HG02884 (cell line): ENCODE measurements around the gene RNF225.
"Not testable (repeated sequence)": the region's sequence is repeated elsewhere in the genome, so short reads cannot be mapped to it uniquely, and the experiment has no call there.

Experiments
- ATAC-seq: cut with Tn5 transposase; IDR thresholded peaks from one replicate; pipeline ENCODE4 v1.9.1; 2021; ENCODE audit warnings: mild to moderate bottlenecking, moderate library complexity; ENCODE audit not compliant: unreplicated experiment

RNF225 gene

DNA sequence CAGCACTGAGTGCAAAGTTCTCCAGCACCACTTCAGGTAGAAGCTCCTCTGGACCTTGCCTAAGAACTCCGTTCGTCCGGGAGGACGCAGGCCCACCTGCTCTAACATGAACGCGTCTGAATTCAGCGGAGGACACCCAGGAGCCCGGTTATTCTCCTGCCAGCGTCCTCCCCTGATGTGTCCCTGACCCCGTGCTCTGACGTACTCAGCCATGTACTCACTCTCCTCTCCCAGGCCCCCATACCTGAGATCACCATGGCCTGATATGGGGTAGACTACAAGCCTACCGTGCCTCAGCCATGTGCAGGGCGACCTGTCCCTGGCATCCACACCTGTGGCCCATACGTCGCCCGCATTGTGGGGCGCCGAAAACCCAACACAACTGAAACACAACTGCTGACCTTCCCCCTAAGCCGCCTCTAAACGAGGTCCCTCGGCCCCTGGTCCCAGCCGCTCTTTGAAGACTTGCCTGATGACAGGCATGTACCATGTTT, 12.2 kb downstream of the RNF225 start:
- no peak for ATAC-seq

DNA sequence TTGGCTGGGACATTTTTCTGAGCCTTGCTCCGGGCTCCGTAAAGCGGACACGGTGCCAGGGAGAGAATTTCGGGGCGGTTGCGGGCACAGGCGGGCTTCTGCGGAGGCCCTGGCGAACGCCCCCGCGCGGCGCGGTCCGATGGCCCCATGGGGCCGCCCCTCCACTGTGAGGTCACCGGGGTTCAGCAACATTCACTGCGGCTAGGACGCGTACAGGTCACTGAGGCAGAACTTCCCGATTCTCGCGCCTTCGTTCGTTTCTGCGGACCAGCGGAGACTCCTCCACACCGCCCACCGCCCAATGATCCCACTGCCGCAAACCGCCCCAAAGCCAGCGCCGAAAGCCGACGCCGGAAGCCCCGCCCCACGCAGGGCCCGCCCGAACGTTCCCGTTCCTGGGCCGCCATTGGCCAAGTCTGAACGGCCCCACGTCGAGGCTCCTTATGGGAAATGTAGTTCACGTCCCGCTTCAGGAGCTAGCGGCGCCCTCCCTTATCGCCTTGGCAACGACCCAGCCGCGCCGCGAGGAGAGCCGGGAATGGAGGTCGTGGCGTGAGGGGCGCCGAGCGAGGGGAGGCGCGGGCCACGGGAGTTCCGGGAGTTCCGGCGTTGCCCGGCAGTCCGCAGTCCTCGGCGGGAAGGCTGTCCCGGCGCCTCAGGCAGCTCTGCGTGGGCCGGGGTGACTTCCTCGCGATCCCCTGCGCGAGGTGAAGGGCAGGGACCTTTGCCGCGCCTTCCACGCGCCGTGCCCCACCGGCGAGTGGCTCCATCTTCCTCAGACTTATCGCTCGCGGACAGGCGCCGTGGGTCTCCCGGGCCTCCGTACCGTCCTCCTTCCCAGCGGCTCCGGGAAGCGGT, 12.9 kb downstream of the RNF225 start, which contains the start of gene ZNF584:
TSS of gene ZNF584 (plus strand) at position 498 of the 858 bp plus-strand sequence. CDS start 499 bp downstream, outside the sequence.
- peak; percentile 91 for ATAC-seq

DNA sequence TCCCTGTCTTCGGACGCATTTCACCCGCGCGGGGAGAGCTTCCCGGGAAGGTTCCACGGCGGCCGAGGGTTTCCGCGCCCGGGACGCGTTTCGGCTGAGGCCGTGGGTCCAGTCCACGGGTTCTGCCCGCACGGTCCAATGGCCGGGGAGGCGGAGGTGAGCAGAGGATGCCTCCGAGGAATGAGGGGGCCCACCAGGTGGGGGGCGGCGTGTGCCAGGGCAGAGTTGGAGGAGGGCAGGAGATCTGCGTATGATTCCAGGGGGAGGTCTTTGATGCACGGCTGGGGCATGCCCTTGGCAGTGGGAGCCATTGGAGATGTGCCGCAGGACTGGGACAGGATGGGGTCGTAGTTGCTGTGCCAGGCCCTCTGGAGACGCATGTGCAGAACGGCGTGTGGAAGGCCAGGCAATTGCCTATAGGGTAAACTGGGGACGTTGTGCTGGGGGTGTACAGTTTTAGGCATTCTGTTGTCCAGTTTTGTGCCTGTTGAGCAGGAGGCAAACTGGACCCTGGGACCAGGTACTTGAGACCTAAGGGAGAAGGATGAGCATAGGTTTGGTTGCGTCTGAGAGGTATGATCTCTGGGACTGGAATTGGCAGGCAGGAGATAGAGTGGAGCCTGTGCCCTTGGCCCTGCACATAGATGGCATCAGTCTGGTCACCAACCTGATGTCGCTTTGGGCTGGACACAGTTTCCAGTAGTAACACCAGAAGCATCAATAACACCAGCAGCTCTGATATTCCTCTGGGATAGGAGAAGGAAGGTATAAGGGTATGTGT, 13.7 kb downstream of the RNF225 start:
- no peak for ATAC-seq

DNA sequence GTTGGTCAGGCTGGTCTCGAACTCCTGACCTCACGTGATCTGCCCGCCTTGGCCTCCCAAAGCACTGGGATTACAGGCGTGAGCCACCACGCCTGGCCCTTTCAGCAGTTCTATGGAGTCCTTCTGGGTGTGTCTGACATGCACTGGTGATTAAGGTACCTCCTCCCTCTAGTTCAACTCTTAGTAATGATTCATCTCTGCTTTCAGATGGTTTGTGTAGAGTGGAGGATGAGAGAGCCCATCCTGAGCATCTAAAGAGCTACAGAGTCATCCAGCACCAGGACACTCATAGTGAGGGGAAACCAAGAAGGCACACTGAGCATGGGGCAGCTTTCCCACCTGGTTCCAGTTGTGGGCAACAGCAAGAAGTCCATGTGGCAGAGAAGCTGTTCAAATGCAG, 21.1 kb downstream of the RNF225 start:
- ATAC-seq: no peak

DNA sequence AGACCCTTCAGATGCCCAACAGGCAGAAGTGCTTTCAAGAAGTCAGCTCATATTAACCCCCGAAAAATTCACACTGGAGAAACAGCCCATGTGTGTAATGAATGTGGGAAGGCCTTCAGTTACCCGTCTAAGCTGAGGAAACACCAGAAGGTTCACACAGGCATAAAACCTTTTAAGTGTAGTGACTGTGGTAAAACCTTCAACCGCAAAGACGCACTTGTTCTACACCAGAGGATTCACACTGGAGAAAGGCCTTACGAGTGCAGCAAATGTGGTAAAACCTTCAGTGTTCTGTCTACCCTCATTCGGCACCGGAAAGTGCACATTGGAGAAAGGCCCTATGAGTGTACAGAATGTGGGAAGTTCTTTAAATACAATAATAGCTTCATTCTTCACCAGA, 21.6 kb downstream of the RNF225 start:
- ATAC-seq: no peak

DNA sequence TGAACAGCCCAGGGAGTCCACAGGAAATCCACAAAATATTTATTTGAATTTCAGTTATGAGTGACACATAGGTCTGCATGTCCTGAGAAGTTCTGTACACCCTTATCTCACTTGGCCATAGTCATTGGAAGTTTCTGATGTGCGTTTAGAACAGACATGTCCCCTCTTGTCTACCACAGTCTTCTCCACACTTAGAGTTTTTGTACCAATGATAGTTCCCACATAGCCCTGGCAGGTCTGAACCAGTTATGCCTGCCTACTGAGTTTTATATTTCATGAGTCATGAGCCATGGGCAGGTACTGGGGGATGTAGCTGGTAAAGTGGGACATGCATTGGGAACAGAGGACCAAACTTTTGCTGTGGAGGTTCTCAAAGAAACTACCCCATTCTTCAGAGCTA, 33.2 kb downstream of the RNF225 start:
- ATAC-seq: no peak

DNA sequence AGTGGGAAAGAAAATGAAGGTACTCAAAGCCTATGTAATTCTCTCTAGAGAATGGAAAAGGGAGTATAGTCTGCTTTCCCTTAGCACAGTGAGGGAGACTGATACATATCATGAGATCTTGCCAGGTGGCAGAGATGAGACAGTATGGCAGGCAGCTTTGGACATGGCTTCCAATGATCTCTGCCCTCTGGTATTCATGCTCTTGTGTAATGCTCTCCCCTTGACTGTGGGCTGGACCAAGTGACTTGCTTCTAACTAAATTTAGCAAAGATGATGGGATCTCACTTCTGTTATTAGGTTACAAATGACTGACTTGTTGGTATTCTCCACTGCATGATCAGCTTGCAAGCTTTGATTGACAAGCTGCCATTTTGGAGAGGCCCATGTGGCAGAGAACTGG, 34.3 kb downstream of the RNF225 start:
- ATAC-seq: no peak

DNA sequence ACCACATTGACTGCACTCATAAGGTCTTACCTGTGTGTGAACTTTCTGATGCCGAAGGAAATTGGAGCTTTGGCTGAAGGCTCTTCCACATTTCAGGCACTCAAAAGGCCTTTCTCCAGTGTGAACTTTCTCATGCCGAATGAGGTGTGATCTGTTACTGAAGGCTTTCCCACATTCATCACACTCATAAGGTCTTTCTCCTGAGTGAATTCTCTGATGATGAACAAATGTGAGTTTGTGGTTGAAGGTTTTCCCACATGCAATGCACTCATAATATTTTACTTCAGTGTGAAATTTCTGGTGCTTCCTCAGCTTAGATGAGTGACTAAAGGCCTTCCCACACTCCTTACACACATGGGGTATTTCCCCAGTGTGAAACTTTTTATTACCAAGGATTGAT, 38.8 kb downstream of the RNF225 start:
- no peak for ATAC-seq

DNA sequence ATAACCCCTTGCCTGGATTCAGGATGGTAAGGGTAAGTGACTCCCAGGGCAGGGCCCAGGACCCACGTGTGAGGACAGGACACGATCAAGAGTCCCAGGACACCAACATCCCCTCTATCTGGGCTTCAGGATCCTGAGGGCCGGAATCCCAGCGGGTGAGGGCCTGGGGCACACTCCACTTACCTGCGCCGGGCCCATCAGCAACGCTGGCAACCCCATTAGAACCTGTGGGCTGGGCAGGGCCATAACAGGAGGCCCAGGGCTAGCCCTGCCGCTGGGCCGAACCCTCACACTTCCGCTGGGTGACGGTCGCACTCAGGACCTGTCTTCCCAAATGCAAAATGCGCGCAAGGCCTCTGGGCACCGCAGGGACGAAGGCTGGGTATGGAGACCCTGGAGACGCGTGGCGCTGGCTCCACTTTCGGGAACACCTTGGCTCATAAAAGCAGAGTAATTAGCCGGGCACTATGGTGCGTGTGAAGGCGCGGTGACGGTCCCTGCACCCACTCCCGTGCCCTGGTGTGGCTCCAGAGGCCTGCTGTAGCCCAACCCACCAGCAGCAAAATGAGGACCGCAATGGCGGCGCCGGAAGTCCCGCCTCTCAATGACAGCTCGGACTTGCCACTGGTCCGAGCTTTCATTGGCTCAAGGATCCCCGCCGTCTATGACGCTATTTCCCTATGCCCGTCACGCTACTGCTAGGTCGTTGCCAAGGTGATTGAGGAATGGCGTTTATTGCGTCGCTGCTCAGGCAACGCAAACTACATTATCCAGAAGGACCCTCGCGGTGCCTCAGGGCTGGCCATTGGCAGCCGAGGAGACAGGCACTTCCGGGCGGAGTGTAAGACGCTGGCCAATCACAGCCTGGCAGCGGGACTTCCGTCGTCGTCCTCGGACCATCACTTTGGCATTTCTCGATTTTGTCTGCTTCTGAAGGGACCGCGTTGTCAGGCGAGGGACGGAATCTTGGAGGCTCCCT, 44.4 kb downstream of the RNF225 start, which contains the start of gene ZNF132:
TSS of gene ZNF132 (minus strand) at position 578 of the 979 bp plus-strand sequence. CDS start at position 246, 332 bp downstream.
- ATAC-seq: peak; percentile 96

DNA sequence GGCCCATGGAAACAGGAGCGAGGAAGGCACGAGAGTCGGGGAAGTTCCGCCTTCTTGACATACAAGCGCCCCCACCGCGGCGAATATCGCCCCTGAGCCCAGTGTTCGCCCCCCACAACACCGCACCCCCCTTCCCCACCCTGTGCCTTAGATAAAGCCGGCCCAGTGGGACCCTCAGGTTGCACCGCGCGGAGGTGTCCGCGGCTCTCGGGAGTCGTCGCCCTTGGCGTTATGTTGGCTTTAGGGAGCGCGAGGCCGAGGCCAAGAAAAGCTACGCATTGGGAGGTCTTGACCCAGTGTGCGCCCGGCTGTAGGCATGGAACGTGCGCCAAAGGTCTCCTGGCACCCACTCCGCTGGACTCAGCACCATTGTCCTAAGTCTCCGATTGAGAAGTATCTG, 45.1 kb downstream of the RNF225 start:
- no peak for ATAC-seq

DNA sequence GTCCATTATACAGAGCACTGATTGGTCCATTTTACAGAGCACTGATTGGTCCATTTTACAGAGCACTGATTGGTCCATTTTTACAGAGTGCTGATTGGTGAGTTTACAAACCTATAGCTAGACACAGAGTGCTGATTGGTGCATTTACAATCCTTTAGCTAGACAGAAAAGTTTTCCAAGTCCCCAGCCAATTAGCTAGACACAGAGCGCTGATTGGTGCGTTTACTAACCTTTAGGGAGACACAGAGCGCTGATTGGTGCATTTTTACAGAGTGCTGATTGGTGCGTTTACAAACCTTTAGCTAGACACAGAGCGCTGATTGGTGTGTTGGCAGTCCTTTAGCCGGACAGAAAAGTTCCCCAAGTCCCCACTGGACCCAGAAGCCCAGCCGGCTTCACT, 47.5 kb downstream of the RNF225 start:
- not testable (repeated sequence) for ATAC-seq
